ENCODE results near the gene AVPR2. TPM values are rescaled to one million over a fixed set of nuclear protein-coding genes. Genes with fewer than 3 reads are reported as not detected.

The AVPR2 gene
- total RNA-seq, 1 donor from 2014 or later, result not detected

DNA sequence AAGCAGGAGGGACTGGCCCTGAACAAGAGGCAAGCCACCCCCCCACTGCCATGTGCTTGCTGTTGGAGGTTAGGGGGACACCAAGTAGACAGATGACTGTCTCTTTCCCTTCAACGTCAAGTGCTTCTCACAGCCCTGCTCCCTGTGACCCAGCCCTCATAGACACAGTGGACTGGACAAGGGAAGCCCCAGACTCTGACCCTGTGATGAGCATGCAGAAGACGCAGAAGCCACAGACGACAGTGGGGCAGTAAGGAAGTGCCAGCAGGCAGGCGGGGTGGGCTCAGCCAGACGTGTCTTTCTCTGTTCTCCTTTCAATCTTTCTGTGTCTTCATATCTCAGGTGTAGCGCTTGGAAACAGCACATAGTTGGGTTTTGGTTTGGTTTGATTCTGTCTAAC is 16.1 kb upstream of the AVPR2 start:
- Mint-ChIP-seq H3K9me3 (ENCODE audit: low read depth) (no peaks in the 10 kb centered on the region), H3K27me3 (ENCODE audit: low read depth) (peaks cover 5% of the 10 kb centered on the region), H3K36me3 (ENCODE audit: low read depth) (no peaks in the 10 kb centered on the region), H3K4me1 (ENCODE audit: low read depth) (no peaks in the 10 kb centered on the region), H3K27ac (ENCODE audit: unreplicated experiment) (no peak overlapping the region), H3K4me3 (ENCODE audit: unreplicated experiment) (no peak overlapping the region)
- no peak for TF ChIP-seq CTCF (IDR thresholded peaks at IDR 0.05)
- DNase-seq (ENCODE audit: low spot score), result no peak

DNA sequence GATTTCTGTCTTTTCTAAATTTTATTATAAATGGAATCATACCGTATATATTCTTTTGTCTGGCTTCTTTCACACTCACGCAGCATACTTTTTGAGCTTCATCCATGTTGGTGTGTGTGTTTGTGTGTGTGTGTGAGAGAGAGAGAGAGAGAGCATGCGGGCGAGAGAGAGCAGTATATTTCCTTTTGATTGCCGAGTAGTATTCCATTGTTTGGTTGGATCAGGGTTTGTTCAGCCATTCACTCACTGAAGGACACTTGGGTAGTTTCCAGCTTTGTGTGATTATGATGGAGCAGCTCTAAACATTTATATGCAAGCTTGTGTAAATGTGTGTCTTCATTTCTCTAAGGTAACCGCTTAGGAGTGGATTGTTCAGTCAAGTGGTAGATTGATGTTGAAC is 15.3 kb upstream of the AVPR2 start:
- no peak for TF ChIP-seq CTCF (IDR thresholded peaks at IDR 0.05)
- Mint-ChIP-seq H3K4me3 (ENCODE audit: unreplicated experiment) (no peak overlapping the region), H3K9me3 (ENCODE audit: low read depth) (no peaks in the 10 kb centered on the region), H3K27me3 (ENCODE audit: low read depth) (peaks cover 5% of the 10 kb centered on the region), H3K4me1 (ENCODE audit: low read depth) (no peaks in the 10 kb centered on the region), H3K27ac (ENCODE audit: unreplicated experiment) (no peak overlapping the region), H3K36me3 (ENCODE audit: low read depth) (no peaks in the 10 kb centered on the region)
- no peak for DNase-seq (ENCODE audit: low spot score)

DNA sequence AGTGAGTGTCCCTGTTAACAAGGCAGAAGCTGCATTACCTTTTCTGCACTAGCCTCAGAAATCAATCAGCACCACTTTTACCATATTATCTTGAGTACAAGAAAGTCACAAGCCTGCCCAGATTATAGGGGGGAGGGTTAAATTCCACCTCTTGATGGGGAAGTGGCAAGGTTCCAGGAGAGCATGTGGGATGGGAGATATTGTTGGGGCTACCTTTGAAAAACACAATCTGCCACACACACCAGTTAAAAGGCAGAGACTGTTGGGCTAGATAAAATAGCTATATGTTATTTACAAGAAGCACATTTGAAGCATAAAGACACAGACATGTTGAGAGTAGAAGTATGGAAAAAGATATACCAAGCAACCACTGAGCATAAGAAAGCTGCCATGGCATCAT is 6.6 kb upstream of the AVPR2 start:
- DNase-seq (ENCODE audit: low spot score), result no peak
- H3K27me3 Mint-ChIP-seq (ENCODE audit: low read depth), result no peaks in the 10 kb centered on the region
- H3K4me3 Mint-ChIP-seq (ENCODE audit: unreplicated experiment), result no peak overlapping the region
- no peak for TF ChIP-seq CTCF (IDR thresholded peaks at IDR 0.05)
- H3K27ac Mint-ChIP-seq (ENCODE audit: unreplicated experiment), result no peak overlapping the region
- H3K4me1 Mint-ChIP-seq (ENCODE audit: low read depth), result peaks cover 23% of the 10 kb centered on the region
- peaks cover 6% of the 10 kb centered on the region for H3K9me3 Mint-ChIP-seq (ENCODE audit: low read depth)
- no peaks in the 10 kb centered on the region for H3K36me3 Mint-ChIP-seq (ENCODE audit: low read depth)

GRCh38 chrX:153900831-153901752 is 3.4 kb upstream of the AVPR2 start:
- Mint-ChIP-seq H3K4me1 (ENCODE audit: low read depth) (peaks cover 26% of the 10 kb centered on the region), H3K27ac (ENCODE audit: unreplicated experiment) (peak overlapping the region; percentile 66), H3K36me3 (ENCODE audit: low read depth) (no peaks in the 10 kb centered on the region), H3K27me3 (ENCODE audit: low read depth) (no peaks in the 10 kb centered on the region), H3K4me3 (ENCODE audit: unreplicated experiment) (peak overlapping the region; percentile 22), H3K9me3 (ENCODE audit: low read depth) (peaks cover 6% of the 10 kb centered on the region)
- no peak for TF ChIP-seq CTCF (IDR thresholded peaks at IDR 0.05)
- DNase-seq (ENCODE audit: low spot score), result no peak

- DNase-seq (ENCODE audit: low spot score), result no peak
- TF ChIP-seq CTCF (IDR thresholded peaks at IDR 0.05), result no peak
- Mint-ChIP-seq H3K9me3 (ENCODE audit: low read depth) (peaks cover 6% of the 10 kb centered on the region), H3K4me1 (ENCODE audit: low read depth) (peaks cover 26% of the 10 kb centered on the region), H3K36me3 (ENCODE audit: low read depth) (no peaks in the 10 kb centered on the region), H3K27ac (ENCODE audit: unreplicated experiment) (no peak overlapping the region), H3K27me3 (ENCODE audit: low read depth) (no peaks in the 10 kb centered on the region), H3K4me3 (ENCODE audit: unreplicated experiment) (no peak overlapping the region)
These were observed 2.7 kb upstream of the AVPR2 start for GRCh38 chrX:153901753-153902140.

All from chondrocyte (in vitro differentiated cells).